Heart right ventricle (tissue), 16 donors: ENCODE results near the gene CDHR3. TPM values are rescaled to one million over a fixed set of nuclear protein-coding genes. Genes with fewer than 3 reads are reported as not detected.
A peak's percentile ranks its signal among the peaks of the same experiment; 100 is the strongest.

Source experiments
- ATAC-seq, 8 donors: fragments of 200-7000 bp; cut with Tn5 transposase; one replicate each; pipeline ENCODE4 v1.9.1; 2020; ENCODE audit warnings: mild to moderate bottlenecking in 8 of 8, moderate library complexity in 8 of 8, moderate number of reproducible peaks in 1 of 8
- DNase-seq, 2 donors: peaks; one replicate each; pipeline ENCODE4 v3.0.0-alpha.2; 2020
- H3K27ac ChIP-seq, 10 donors: fragments of 200-600 bp; sonication (generic) in 2 of 10; one replicate each; pipeline versions ENCODE4 v1.5.0 to v1.8.0; 2020 to 2022; ENCODE audit warnings: mild to moderate bottlenecking in 3 of 10
- H3K27me3 ChIP-seq, 7 donors: fragments of 200-600 bp; one replicate each; pipeline ENCODE4 v1.8.0; 2021 to 2022; ENCODE audit warnings: mild to moderate bottlenecking in 2 of 7
- H3K36me3 ChIP-seq, 9 donors: fragments of 200-600 bp; sonication (generic) in 1 of 9; one replicate each; pipeline versions ENCODE4 v1.5.0 to v1.8.0; 2020 to 2022; ENCODE audit warnings: mild to moderate bottlenecking in 2 of 9
- H3K4me1 ChIP-seq, 9 donors: fragments of 200-600 bp; sonication (generic) in 1 of 9; one replicate each; pipeline versions ENCODE4 v1.5.0 to v1.8.0; 2020 to 2022; ENCODE audit warnings: mild to moderate bottlenecking in 4 of 9
- H3K4me3 ChIP-seq, 10 donors: fragments of 200-600 bp; sonication (generic) in 2 of 10; one replicate each; pipeline versions ENCODE4 v1.5.0 to v1.8.0; 2020 to 2022; ENCODE audit warnings: mild to moderate bottlenecking in 7 of 10, moderate library complexity in 2 of 10
- H3K9me3 ChIP-seq, 11 donors: fragments of 200-600 bp in 10 of 11; sonication (generic) in 2 of 11; one replicate each; pipeline versions ENCODE4 v1.5.0 to v1.8.0; 2013 to 2022; ENCODE audit warnings: mild to moderate bottlenecking in 2 of 11, control low read depth in 1 of 11, moderate library complexity in 1 of 11
- CTCF ChIP-seq, 9 donors: fragments of 200-600 bp; sonication (generic) in 2 of 9; IDR thresholded peaks; one replicate each; pipeline versions ENCODE4 v1.5.0 to v1.8.0; 2021 to 2022; ENCODE audit warnings: antibody characterized with exemption in 9 of 9, mild to moderate bottlenecking in 5 of 9, moderate library complexity in 1 of 9
- WGBS, 2 donors: extraction: QIAGEN DNeasy Blood & Tissue Kit; methylation state at CpG; one replicate each; pipeline ENCODE4 v1.1.7; 2013; ENCODE audit warnings: inconsistent platforms in 1 of 2; 5-methylcytosine and 5-hydroxymethylcytosine counted together
- intact Hi-C, 10 donors: fragments of 100-400 bp; cut with DNase I; formaldehyde crosslinking; loops; one replicate each; pipeline versions ENCODE4 v1.11.1 to v1.14.2; 2022
- polyA plus RNA-seq, 2 donors: library from polyadenylated mRNA; stranded (reverse); fragments of 200-250 nt; gene quantifications; one replicate each; pipeline ENCODE4 v1.2.3, GENCODE V29; 2013
- total RNA-seq, 10 donors: library from RNA; stranded (reverse); fragmentation: NEBNext Ultra II Directional in 3 of 10; extraction: Animal tissue kit (Norgen Biotek cat#: 25700) in 3 of 10; gene quantifications; one replicate each; pipeline versions ENCODE4 v1.2.1 to v1.2.4, GENCODE V29; 2021 to 2023
- donor health status: Arrhythmogenic right ventricular cardiomyopathy.
- donor health status: ischemic (EF 13 %, LVEDD 7.1; RV severe dilation, severe dysfunction).
- donor health status: healthy with polysubstance abuse.
- donor health status: DM: no; HTN: yes; CAD: no.
- donor health status: DM: no; HTN: no; CAD: no.
- donor health status: ischemic (EF 25% LVEDD 6.9; RV normal size, moderate dysfunction).
- donor health status: ischemic (EF 25% LVEDD 5.7; RV mildly dilated, moderate dysfunction).
- donor health status: healthy.
- donor health status: DM: yes; HTN: yes; CAD: no.
- donor health status: Ischemic cardiomyopathy.
- donor health status: ischemic (EF 35%, LVEDD 5.7; RV mildly dilated, moderate dysfunction).
- donor health status: nonischemic (EF 11% LVEDD 7.7; RV severe dilation, severe dysfunction).
- donor health status: DM: yes; HTN: yes; CAD: no.
- donor health status: PGD.
- donor health status: ischemic (EF 29% LVEDD 5.4; RV normal size, mild dysfunction).
- donor health status: nonischemic (EF 23%, LVEDD 6.1; RV moderate dilation, normal function).

Gene CDHR3
- total and polyA plus RNA-seq, 12 donors: 0.59 to 14.2 (median 1.9) TPM

DNA sequence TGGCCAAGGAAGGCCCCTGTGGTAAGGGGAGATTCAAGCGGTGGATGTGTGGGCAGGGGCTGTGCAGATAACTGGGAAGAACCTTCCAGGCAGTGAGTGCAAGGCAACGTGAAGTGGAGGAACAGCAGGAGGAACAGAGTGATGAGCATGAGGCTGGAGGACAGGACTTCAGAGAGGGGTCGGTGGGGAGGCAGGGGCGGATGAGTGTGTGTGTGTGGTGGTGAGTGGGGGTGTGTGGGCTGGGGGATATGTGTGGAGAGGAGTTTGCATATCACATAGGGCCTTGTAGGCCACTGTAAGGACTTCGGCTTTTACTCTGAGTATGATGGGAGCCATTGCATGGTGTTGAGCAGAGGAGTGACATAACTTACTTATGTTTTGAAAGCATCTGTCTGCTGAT, 75.2 kb downstream of the CDHR3 start:
- no peak for ATAC-seq
- Histone ChIP-seq H3K4me1 (peaks cover 0 to 21% (median 8%) of the 10 kb centered on the region in 9 donors), H3K27me3 (peaks cover 0 to 3% (median 0%) of the 10 kb centered on the region in 7 donors), H3K9me3 (peaks cover 0 to 9% (median 0%) of the 10 kb centered on the region in 11 donors), H3K27ac (no peak overlapping the region), H3K36me3 (no peaks in the 10 kb centered on the region), H3K4me3 (no peak overlapping the region)
- 92 to 95% methylated on average over 5 of the region's 5 CpGs for WGBS, 2 donors
- no peak for DNase-seq
- no peak for TF ChIP-seq CTCF (IDR thresholded peaks at IDR 0.05)
- intact Hi-C loops: no loop called here

GRCh38 chr7:106038916-106039315, 75.9 kb downstream of the CDHR3 start:
- WGBS, 2 donors: 68 to 73% methylated on average over 12 of the region's 12 CpGs
- intact Hi-C loops: no loop called here
- Histone ChIP-seq H3K4me1 (peaks cover 0 to 21% (median 8%) of the 10 kb centered on the region in 9 donors), H3K9me3 (peaks cover 0 to 4% (median 0%) of the 10 kb centered on the region in 11 donors), H3K27ac (no peak overlapping the region), H3K4me3 (no peak overlapping the region), H3K36me3 (no peaks in the 10 kb centered on the region), H3K27me3 (peaks cover 0 to 6% (median 0%) of the 10 kb centered on the region in 7 donors)
- DNase-seq (no peak), ATAC-seq (no peak)
- no peak for TF ChIP-seq CTCF (IDR thresholded peaks at IDR 0.05)

DNA sequence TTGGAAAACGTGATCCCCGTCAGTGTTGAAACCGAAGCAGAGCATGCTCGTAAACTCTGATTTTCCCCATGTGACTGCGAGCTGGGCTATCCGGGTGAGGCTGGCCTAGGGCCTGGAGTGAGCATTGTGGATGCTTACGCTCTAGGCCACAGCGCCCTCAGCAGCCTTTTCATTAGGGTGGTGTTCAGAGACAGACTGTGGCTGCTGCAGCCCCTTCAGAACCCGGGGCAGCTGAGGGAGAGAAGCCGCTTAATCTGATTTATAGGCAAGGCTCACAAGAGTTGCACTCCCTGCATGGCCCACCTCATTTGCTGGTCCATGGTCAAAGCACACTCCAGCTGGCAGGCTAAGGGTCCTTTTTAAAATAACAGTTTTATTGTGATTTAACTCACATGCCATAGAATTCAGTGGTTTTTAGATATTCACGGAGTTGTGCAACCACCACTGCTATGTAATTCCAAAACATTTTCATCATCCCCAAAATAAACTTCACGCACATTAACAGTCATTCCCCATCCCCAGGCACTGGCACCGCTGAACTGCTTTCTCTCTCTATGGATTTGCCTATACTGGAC, 76.5 kb downstream of the CDHR3 start:
- Histone ChIP-seq H3K9me3 (no peaks in the 10 kb centered on the region), H3K27ac (no peak overlapping the region), H3K36me3 (no peaks in the 10 kb centered on the region), H3K4me1 (peaks cover 0 to 21% (median 8%) of the 10 kb centered on the region in 9 donors), H3K27me3 (peaks cover 0 to 10% (median 0%) of the 10 kb centered on the region in 7 donors), H3K4me3 (no peak overlapping the region)
- no peak for ATAC-seq
- intact Hi-C loops: loop anchor here (2.0 to 10.0 kb wide), 11 partner anchors 105 to 389 kb away; partner anchors contain the start of gene ATXN7L1 (in 1 of the 10)
- no peak for DNase-seq
- TF ChIP-seq CTCF (IDR thresholded peaks at IDR 0.05): no peak
- WGBS, 2 donors: 91 to 92% methylated on average over 13 of the region's 13 CpGs

- Histone ChIP-seq H3K4me3 (no peak overlapping the region), H3K4me1 (peaks cover 0 to 21% (median 8%) of the 10 kb centered on the region in 9 donors), H3K27ac (no peak overlapping the region), H3K36me3 (no peaks in the 10 kb centered on the region), H3K27me3 (peaks cover 0 to 19% (median 0%) of the 10 kb centered on the region in 7 donors), H3K9me3 (no peaks in the 10 kb centered on the region)
- ATAC-seq: peak in 2 of 8 donors; percentile 23 to 26
- DNase-seq: no peak
- 49 to 59% methylated on average over 6 of the region's 6 CpGs for WGBS, 2 donors
- intact Hi-C loops: loop anchor here (2.0 to 10.0 kb wide), 11 partner anchors 106 to 390 kb away; partner anchors contain the start of gene ATXN7L1 (in 1 of the 10)
- peak; percentile 34 to 78 (median 66) for TF ChIP-seq CTCF (IDR thresholded peaks at IDR 0.05)
These were observed 78.2 kb downstream of the CDHR3 start for GRCh38 chr7:106041140-106041717.
